ENCODE measurements around the gene C1orf94.

GRCh38 chr1:34250342-34250741 is 73.6 kb downstream of the C1orf94 start:
- TF ChIP-seq ZBTB21 (CRISPR knock-in tag; IDR thresholded peaks at IDR 0.05; ENCODE audit: borderline replicate concordance) (no peak), ARID4B (CRISPR knock-in tag; IDR thresholded peaks at IDR 0.05; ENCODE audit: borderline replicate concordance) (no peak)

Measured in WTC11 (cell line).